GM06990 (cell line): ENCODE data around the gene DNAH7.

Experiments
- DNase-seq: peaks from one replicate; pipeline ENCODE4 v3.0.0-alpha.2; 2011; ENCODE audit not compliant: insufficient read length; ENCODE audit errors: extremely low read depth
- H3K27me3 ChIP-seq: replicated peaks from 2 replicates; pipeline ENCODE4 v1.6.0; 2011; ENCODE audit warnings: low read length; ENCODE audit not compliant: control insufficient read depth, insufficient read depth
- H3K36me3 ChIP-seq: 2 replicates; pipeline ENCODE4 v1.5.1; 2011; ENCODE audit warnings: low read length; ENCODE audit not compliant: control insufficient read depth, insufficient read depth
- H3K4me3 ChIP-seq: replicated peaks from 2 replicates; pipeline ENCODE4 v1.5.1; 2011; ENCODE audit warnings: low read depth, mild to moderate bottlenecking, control low read depth, low read length
- CTCF ChIP-seq: IDR thresholded peaks from 2 replicates; pipeline ENCODE4 v1.5.1; 2011; ENCODE audit warnings: low read length, control low read depth, mild to moderate bottlenecking, inconsistent platforms; ENCODE audit not compliant: insufficient read depth, poor library complexity, severe bottlenecking

Gene DNAH7

GRCh38 chr2:195863121-195863520, 205.5 kb downstream of the DNAH7 start:
- H3K36me3 ChIP-seq: no peaks in the 10 kb centered on the region
- no peak for TF ChIP-seq CTCF
- DNase-seq: no peak
- no peaks in the 10 kb centered on the region for H3K27me3 ChIP-seq
- no peak overlapping the region for H3K4me3 ChIP-seq

- Histone ChIP-seq H3K4me3 (no peak overlapping the region), H3K27me3 (no peaks in the 10 kb centered on the region), H3K36me3 (no peaks in the 10 kb centered on the region)
- no peak for DNase-seq
- TF ChIP-seq CTCF: no peak
These were observed 206.8 kb downstream of the DNAH7 start for GRCh38 chr2:195861821-195862220.

GRCh38 chr2:195859513-195859912, 209.1 kb downstream of the DNAH7 start:
- Histone ChIP-seq H3K27me3 (no peaks in the 10 kb centered on the region), H3K36me3 (no peaks in the 10 kb centered on the region), H3K4me3 (no peak overlapping the region)
- no peak for TF ChIP-seq CTCF
- no peak for DNase-seq

GRCh38 chr2:195857132-195857531, 211.5 kb downstream of the DNAH7 start:
- no peaks in the 10 kb centered on the region for H3K27me3 ChIP-seq
- no peak for TF ChIP-seq CTCF
- H3K36me3 ChIP-seq: no peaks in the 10 kb centered on the region
- no peak for DNase-seq
- H3K4me3 ChIP-seq: no peak overlapping the region

- Histone ChIP-seq H3K27me3 (no peaks in the 10 kb centered on the region), H3K4me3 (no peak overlapping the region), H3K36me3 (no peaks in the 10 kb centered on the region)
- TF ChIP-seq CTCF: no peak
- DNase-seq: no peak
These were observed 217.9 kb downstream of the DNAH7 start for GRCh38 chr2:195850764-195851163.
